HCT116 (cell line): ENCODE data around the gene CFL1. TPM values are rescaled to one million over a fixed set of nuclear protein-coding genes. Genes with fewer than 3 reads are reported as not detected.

ENCODE experiments used
- ATAC-seq: fragments of 200-7000 bp; cut with Tn5 transposase; 2 replicates; pipeline ENCODE4 v1.9.1; 2020; ENCODE audit warnings: mild to moderate bottlenecking, moderate library complexity
- BruUV-seq: library from RNA; stranded (reverse); fragments of 400-500 nt; replicated peaks from 2 replicates; lab custom pipeline; 2021; lab: Mats Ljungman, UMichigan
- CTCF ChIA-PET: fragments of 300-600 bp; sonication (Branson Sonifier 250); formaldehyde crosslinking; loops from one replicate; lab custom pipeline; 2021; ENCODE audit warnings: antibody characterized with exemption; lab: Charles Lee
- POLR2A ChIA-PET: fragments of 300-600, 350-600 bp; sonication (Branson Sonifier 250); formaldehyde crosslinking; loops from one replicate; lab custom pipeline; 2021; ENCODE audit warnings: antibody characterized with exemption; lab: Charles Lee
- RAD21 ChIA-PET, 2 experiments: fragments of 300-600 bp; sonication (Branson Sonifier 250); formaldehyde crosslinking; loops; one replicate each; lab custom pipeline; 2023; ENCODE audit warnings: low total read pairs in 2 of 2; ENCODE audit not compliant: uncharacterized antibody in 2 of 2, unreplicated experiment in 2 of 2, low non-redundant PET in 1 of 2; lab: Charles Lee
- DNase-seq: peaks from one replicate; pipeline ENCODE4 v3.0.0-alpha.2; 2010; ENCODE audit warnings: low read depth, low spot score
- H2AFZ ChIP-seq: fragments of 200-600 bp; shearing (Covaris generic), sonication (generic); 2 replicates; pipeline ENCODE4 v1.6.1; 2017; ENCODE audit warnings: low read depth, mixed run types, mixed read lengths, antibody characterized with exemption, low read length; ENCODE audit not compliant: poor library complexity, severe bottlenecking
- H3K27ac ChIP-seq: 2 replicates; pipeline ENCODE4 v1.5.1; 2012; ENCODE audit warnings: low read depth, low read length
- H3K27me3 ChIP-seq: fragments of 200-600 bp; sonication (generic); 2 replicates; pipeline ENCODE4 v1.6.1; 2016; ENCODE audit warnings: mixed run types, low read length, mixed read lengths; ENCODE audit not compliant: insufficient read depth
- H3K36me3 ChIP-seq, 2 experiments: fragments of 200-500 bp in 1 of 2; fragments of 200-600 bp in 1 of 2; sonication (Bioruptor generic) in 1 of 2; sonication (generic) in 1 of 2; 2 replicates each; pipeline versions ENCODE4 v1.5.1 to v1.6.1; 2014 to 2016; ENCODE audit warnings: low read length in 2 of 2, inconsistent platforms in 1 of 2, mixed read lengths in 1 of 2, mixed run types in 1 of 2; ENCODE audit not compliant: insufficient read depth in 2 of 2, control insufficient read depth in 1 of 2
- H3K4me1 ChIP-seq, 2 experiments: fragments of 200-600 bp in 1 of 2; sonication (generic) in 1 of 2; 2 replicates each; pipeline versions ENCODE4 v1.5.1 to v1.6.1; 2012 to 2017; ENCODE audit warnings: low read length in 2 of 2, inconsistent platforms in 1 of 2, mild to moderate bottlenecking in 1 of 2, mixed read lengths in 1 of 2, mixed run types in 1 of 2, moderate library complexity in 1 of 2; ENCODE audit not compliant: insufficient read depth in 2 of 2, control insufficient read depth in 1 of 2
- H3K4me2 ChIP-seq: fragments of 200-600 bp; sonication (generic); 2 replicates; pipeline ENCODE4 v1.6.1; 2017; ENCODE audit warnings: mixed run types, low read length, mixed read lengths
- H3K4me3 ChIP-seq, 2 experiments: fragments of 200-600 bp in 1 of 2; sonication (generic) in 1 of 2; replicated peaks in 1 of 2; 2 replicates each; pipeline ENCODE4 v1.5.1; 2011 to 2016; ENCODE audit warnings: low read length in 2 of 2, control low read depth in 1 of 2, low read depth in 1 of 2, mild to moderate bottlenecking in 1 of 2, mixed read lengths in 1 of 2, mixed run types in 1 of 2
- H3K79me2 ChIP-seq: fragments of 200-600 bp; sonication (generic); 2 replicates; pipeline ENCODE4 v1.6.1; 2017; ENCODE audit warnings: mild to moderate bottlenecking, mixed run types, low read length, moderate library complexity, mixed read lengths; ENCODE audit not compliant: insufficient read depth
- H3K9ac ChIP-seq: fragments of 200-600 bp; sonication (generic); 2 replicates; pipeline ENCODE4 v1.6.1; 2016; ENCODE audit warnings: low read length, mixed read lengths
- H3K9me2 ChIP-seq: fragments of 200-600 bp; sonication (generic), shearing (Covaris generic); 2 replicates; pipeline ENCODE4 v1.6.1; 2017; ENCODE audit warnings: mixed run types, mild to moderate bottlenecking, moderate library complexity; ENCODE audit not compliant: insufficient read depth
- H3K9me3 ChIP-seq, 2 experiments: fragments of 200-500 bp in 1 of 2; fragments of 200-600 bp in 1 of 2; sonication (Bioruptor generic) in 1 of 2; sonication (generic) in 1 of 2; 2 replicates each; pipeline ENCODE4 v1.6.1; 2014 to 2017; ENCODE audit warnings: low read length in 2 of 2, mixed read lengths in 2 of 2, inconsistent platforms in 1 of 2, low read depth in 1 of 2, mild to moderate bottlenecking in 1 of 2, mixed run types in 1 of 2, moderate library complexity in 1 of 2; ENCODE audit not compliant: control insufficient read depth in 1 of 2, insufficient read depth in 1 of 2
- H4K20me1 ChIP-seq: fragments of 200-600 bp; sonication (generic), shearing (Covaris generic); 2 replicates; pipeline ENCODE4 v1.6.1; 2017; ENCODE audit warnings: mixed run types, mild to moderate bottlenecking, moderate library complexity; ENCODE audit not compliant: insufficient read depth
- ATF3 ChIP-seq: IDR thresholded peaks from 2 replicates; pipeline ENCODE4 v1.6.1; 2012
- CBX3 ChIP-seq: IDR thresholded peaks from 2 replicates; pipeline ENCODE4 v1.6.1; 2012; ENCODE audit warnings: low read depth
- CEBPB ChIP-seq: IDR thresholded peaks from 2 replicates; pipeline ENCODE4 v1.6.1; 2012; ENCODE audit warnings: low read depth
- CTCF ChIP-seq, 3 experiments: fragments of 200-600 bp in 1 of 3; sonication (generic) in 1 of 3; IDR thresholded peaks in 2 of 3; conservative IDR thresholded peaks in 1 of 3; 2 replicates each; pipeline ENCODE4 v1.5.1; 2012 to 2017; ENCODE audit warnings: low read depth in 2 of 3, low read length in 2 of 3, antibody characterized with exemption in 1 of 3, borderline replicate concordance in 1 of 3, control low read depth in 1 of 3, mild to moderate bottlenecking in 1 of 3, mixed read lengths in 1 of 3, mixed run types in 1 of 3, moderate library complexity in 1 of 3; ENCODE audit not compliant: insufficient read depth in 1 of 3
- ELF1 ChIP-seq: IDR thresholded peaks from 2 replicates; pipeline ENCODE4 v1.6.1; 2012; ENCODE audit warnings: low read depth, borderline replicate concordance
- EZH2 ChIP-seq: fragments of 200-600 bp; sonication (generic); IDR thresholded peaks from 2 replicates; pipeline ENCODE4 v1.6.1; 2017; ENCODE audit warnings: antibody characterized with exemption, mixed run types
- POLR2A ChIP-seq: IDR thresholded peaks from 2 replicates; pipeline ENCODE4 v1.7.0; 2011; ENCODE audit warnings: borderline replicate concordance; ENCODE audit not compliant: insufficient read depth, insufficient read length; ENCODE audit errors: extremely low read depth
- POLR2AphosphoS5 ChIP-seq: IDR thresholded peaks from 2 replicates; pipeline ENCODE4 v1.6.1; 2011; ENCODE audit warnings: mild to moderate bottlenecking, low read depth, low read length, moderate library complexity
- RAD21 ChIP-seq: IDR thresholded peaks from 2 replicates; pipeline ENCODE4 v1.6.1; 2012; ENCODE audit warnings: low read depth, mild to moderate bottlenecking
- SP1 ChIP-seq: IDR thresholded peaks from 2 replicates; pipeline ENCODE4 v1.6.1; 2012; ENCODE audit warnings: low read depth
- SRF ChIP-seq: IDR thresholded peaks from 2 replicates; pipeline ENCODE4 v1.6.1; 2012; ENCODE audit warnings: low read depth
- YY1 ChIP-seq: IDR thresholded peaks from 2 replicates; pipeline ENCODE4 v1.6.1; 2011; ENCODE audit warnings: low read length, low read depth, moderate library complexity, mild to moderate bottlenecking; ENCODE audit not compliant: insufficient replicate concordance; ENCODE audit errors: extremely low read depth
- ZBTB33 ChIP-seq: IDR thresholded peaks from 2 replicates; pipeline ENCODE4 v1.6.1; 2011; ENCODE audit warnings: mild to moderate bottlenecking, low read length, moderate library complexity; ENCODE audit not compliant: insufficient replicate concordance; ENCODE audit errors: extremely low read depth
- intact Hi-C: fragments of 100-400 bp; cut with micrococcal nuclease; formaldehyde crosslinking; loops from 2 replicates; pipeline ENCODE4 v1.10.0; 2022
- total RNA-seq: library from RNA; stranded (reverse); gene quantifications from one replicate; pipeline ENCODE4 v1.2.1, GENCODE V29; 2021; ENCODE audit not compliant: unreplicated experiment

Gene CFL1
- total RNA-seq, 1 experiment from 2014 or later: 1,270 TPM

GRCh38 chr11:65885808-65886536 is 28.0 kb upstream of the CFL1 start:
- BruUV-seq: no TSS peak

GRCh38 chr11:65885231-65885630 is 27.3 kb upstream of the CFL1 start:
- POLR2A ChIA-PET: interaction anchor here (0.8 to 1.6 kb wide), 8 partner anchors 8 to 174 kb away, joined by 3 to 9 read pairs (median 4); partner anchors contain the start of genes CFL1 and KAT5
- Histone ChIP-seq H3K79me2 (peaks cover 39% of the 10 kb centered on the region), H3K27ac (no peak overlapping the region), H3K4me2 (no peak overlapping the region), H3K9me3 (no peaks in the 10 kb centered on the region), H3K36me3 (peaks cover 14 to 50% of the 10 kb centered on the region in 2 experiments), H3K27me3 (no peaks in the 10 kb centered on the region), H3K9ac (no peak overlapping the region), H3K4me3 (no peak overlapping the region), H3K4me1 (peaks cover 15 to 43% of the 10 kb centered on the region in 2 experiments)
- CTCF ChIA-PET: interaction anchor here (1.0 to 3.1 kb wide), 25 partner anchors 11 to 270 kb away, joined by 3 to 38 read pairs (median 5); partner anchors contain the start of genes AP5B1, FOSL1, KAT5 and MUS81
- BruUV-seq: no TSS peak
- RAD21 ChIA-PET: interaction anchor here in 1 of 2 experiments (0.6 to 1.3 kb wide), 3 partner anchors 58 to 137 kb away, joined by 3 to 4 read pairs (median 3); no protein-coding TSS in a partner anchor
- DNase-seq (no peak), ATAC-seq (no peak)
- intact Hi-C loops: no loop called here
- no peak for TF ChIP-seq CTCF (IDR thresholded peaks at IDR 0.05 in 2 of 3, conservative IDR thresholded peaks at IDR 0.05 in 1 of 3; ENCODE audit: borderline replicate concordance in 1 of 3, insufficient read depth in 1 of 3, low read depth in 2 of 3, low read length in 2 of 3)
- no peak for TF ChIP-seq YY1
- no peak for TF ChIP-seq POLR2A
- TF ChIP-seq ATF3: no peak
- TF ChIP-seq SRF: no peak
- no peak for TF ChIP-seq ZBTB33
- no peak for TF ChIP-seq CEBPB
- TF ChIP-seq CBX3: no peak
- TF ChIP-seq, all 23 proteins: peak for 0
- Histone ChIP-seq H3K9me2 (no peaks in the 10 kb centered on the region), H4K20me1 (no peaks in the 10 kb centered on the region), H2AFZ (no peak overlapping the region)

More at GRCh38 chr11:65885808-65886536, 28.0 kb upstream of the CFL1 start:
- ChIA-PET RAD21 (interaction anchor here in 1 of 2 experiments (1.2 kb wide), 1 partner anchor 136 kb away, joined by 3 read pairs; no protein-coding TSS in a partner anchor), POLR2A (interaction anchor here (0.7 to 0.9 kb wide), 2 partner anchors 27 to 28 kb away, joined by 3 to 4 read pairs; partner anchors contain the start of gene CFL1), CTCF (interaction anchor here (1.0 to 3.1 kb wide), 8 partner anchors 16 to 180 kb away, joined by 3 to 38 read pairs (median 6); partner anchors contain the start of genes KAT5 and MUS81)
- Histone ChIP-seq H2AFZ (no peak overlapping the region), H3K9me2 (no peaks in the 10 kb centered on the region), H3K9ac (no peak overlapping the region), H3K27ac (no peak overlapping the region), H3K4me3 (no peak overlapping the region), H4K20me1 (no peaks in the 10 kb centered on the region), H3K27me3 (no peaks in the 10 kb centered on the region), H3K4me2 (no peak overlapping the region), H3K36me3 (peaks cover 14 to 50% of the 10 kb centered on the region in 2 experiments), H3K79me2 (peaks cover 39% of the 10 kb centered on the region), H3K4me1 (peaks cover 15 to 50% of the 10 kb centered on the region in 2 experiments), H3K9me3 (no peaks in the 10 kb centered on the region)
- intact Hi-C loops: no loop called here
- DNase-seq (no peak), ATAC-seq (no peak)
- no peak for TF ChIP-seq SP1
- no peak for TF ChIP-seq POLR2AphosphoS5
- no peak for TF ChIP-seq ELF1
- TF ChIP-seq RAD21: no peak
- no peak for TF ChIP-seq EZH2
